Loucy (cell line): ENCODE data around the gene DDX55.

Experiments
- H2AFZ ChIP-seq: fragments of 200-600 bp; sonication (generic); 2 replicates; pipeline ENCODE4 v1.6.0; 2016; ENCODE audit warnings: antibody characterized with exemption, mild to moderate bottlenecking, low read length, moderate library complexity
- H3F3A ChIP-seq: fragments of 200-600 bp; 2 replicates; pipeline ENCODE4 v1.6.0; 2016; ENCODE audit warnings: antibody characterized with exemption, low read depth, mild to moderate bottlenecking
- H3K27me3 ChIP-seq: fragments of 200-600 bp; sonication (generic); 2 replicates; pipeline ENCODE4 v1.6.1; 2014; ENCODE audit warnings: low read length, mild to moderate bottlenecking; ENCODE audit not compliant: insufficient read depth, poor library complexity, severe bottlenecking
- H3K36me3 ChIP-seq: fragments of 200-600 bp; sonication (generic); 2 replicates; pipeline ENCODE4 v1.6.1; 2016; ENCODE audit warnings: low read length; ENCODE audit not compliant: insufficient read depth
- H3K4me1 ChIP-seq: fragments of 200-600 bp; sonication (generic); 2 replicates; pipeline ENCODE4 v1.5.1; 2014; ENCODE audit warnings: low read length, mild to moderate bottlenecking; ENCODE audit not compliant: insufficient read depth, poor library complexity, severe bottlenecking
- H3K4me2 ChIP-seq: fragments of 200-600 bp; sonication (generic); 2 replicates; pipeline ENCODE4 v1.6.0; 2014; ENCODE audit warnings: antibody characterized with exemption, low read length, low read depth, mild to moderate bottlenecking; ENCODE audit not compliant: poor library complexity, severe bottlenecking
- H3K4me3 ChIP-seq: fragments of 200-600 bp; sonication (generic); 2 replicates; pipeline ENCODE4 v1.5.1; 2014; ENCODE audit warnings: low read length, mild to moderate bottlenecking, mixed read lengths; ENCODE audit not compliant: poor library complexity, severe bottlenecking
- H3K79me2 ChIP-seq: fragments of 200-600 bp; sonication (generic); 2 replicates; pipeline ENCODE4 v1.6.1; 2014; ENCODE audit warnings: low read length; ENCODE audit not compliant: insufficient read depth
- H3K9ac ChIP-seq: fragments of 200-600 bp; sonication (generic); 2 replicates; pipeline ENCODE4 v1.6.0; 2014; ENCODE audit warnings: mild to moderate bottlenecking, low read depth, low read length, moderate library complexity; ENCODE audit not compliant: poor library complexity, severe bottlenecking
- H3K9me2 ChIP-seq: fragments of 200-600 bp; sonication (generic); replicated peaks from 2 replicates; pipeline ENCODE4 v1.6.1; 2016; ENCODE audit warnings: low read depth, low read length, mixed read lengths
- H3K9me3 ChIP-seq: fragments of 200-600 bp; sonication (generic); 2 replicates; pipeline ENCODE4 v1.6.1; 2014; ENCODE audit warnings: mild to moderate bottlenecking, antibody characterized with exemption, low read length, low read depth; ENCODE audit not compliant: insufficient read depth
- H4K20me1 ChIP-seq: fragments of 200-600 bp; sonication (generic); 2 replicates; pipeline ENCODE4 v1.6.0; 2014; ENCODE audit warnings: antibody characterized with exemption, low read length, mild to moderate bottlenecking; ENCODE audit not compliant: insufficient read depth, poor library complexity, severe bottlenecking
- EZH2phosphoT487 ChIP-seq: fragments of 200-600 bp; IDR thresholded peaks from 2 replicates; pipeline ENCODE4 v1.6.1; 2018; ENCODE audit warnings: antibody characterized with exemption, mild to moderate bottlenecking, moderate library complexity, borderline replicate concordance
- TF ChIP-seq, protein P1 (sequence below): fragments of 200-600 bp; sonication (generic); conservative IDR thresholded peaks from 2 replicates; pipeline ENCODE4 v1.5.1; 2014; ENCODE audit warnings: mild to moderate bottlenecking, antibody characterized with exemption, low read length

DDX55 gene

GRCh38 chr12:123645380-123645779, 43.5 kb downstream of the DDX55 start:
- H3K9me2 ChIP-seq: no peaks in the 10 kb centered on the region
- H4K20me1 ChIP-seq: no peaks in the 10 kb centered on the region
- H3F3A ChIP-seq: no peaks in the 10 kb centered on the region
- TF ChIP-seq EZH2phosphoT487: no peak
- TF ChIP-seq, protein P1, sequence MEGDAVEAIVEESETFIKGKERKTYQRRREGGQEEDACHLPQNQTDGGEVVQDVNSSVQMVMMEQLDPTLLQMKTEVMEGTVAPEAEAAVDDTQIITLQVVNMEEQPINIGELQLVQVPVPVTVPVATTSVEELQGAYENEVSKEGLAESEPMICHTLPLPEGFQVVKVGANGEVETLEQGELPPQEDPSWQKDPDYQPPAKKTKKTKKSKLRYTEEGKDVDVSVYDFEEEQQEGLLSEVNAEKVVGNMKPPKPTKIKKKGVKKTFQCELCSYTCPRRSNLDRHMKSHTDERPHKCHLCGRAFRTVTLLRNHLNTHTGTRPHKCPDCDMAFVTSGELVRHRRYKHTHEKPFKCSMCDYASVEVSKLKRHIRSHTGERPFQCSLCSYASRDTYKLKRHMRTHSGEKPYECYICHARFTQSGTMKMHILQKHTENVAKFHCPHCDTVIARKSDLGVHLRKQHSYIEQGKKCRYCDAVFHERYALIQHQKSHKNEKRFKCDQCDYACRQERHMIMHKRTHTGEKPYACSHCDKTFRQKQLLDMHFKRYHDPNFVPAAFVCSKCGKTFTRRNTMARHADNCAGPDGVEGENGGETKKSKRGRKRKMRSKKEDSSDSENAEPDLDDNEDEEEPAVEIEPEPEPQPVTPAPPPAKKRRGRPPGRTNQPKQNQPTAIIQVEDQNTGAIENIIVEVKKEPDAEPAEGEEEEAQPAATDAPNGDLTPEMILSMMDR: no peak
- H3K9me3 ChIP-seq: no peaks in the 10 kb centered on the region
- H3K4me1 ChIP-seq: no peaks in the 10 kb centered on the region
- no peaks in the 10 kb centered on the region for H3K27me3 ChIP-seq
- no peaks in the 10 kb centered on the region for H3K79me2 ChIP-seq
- H3K9ac ChIP-seq: no peak overlapping the region
- no peak overlapping the region for H2AFZ ChIP-seq
- no peak overlapping the region for H3K4me3 ChIP-seq
- H3K4me2 ChIP-seq: no peak overlapping the region
- peaks cover 21% of the 10 kb centered on the region; the same call in 1 of the 2 replicates for H3K36me3 ChIP-seq

- TF ChIP-seq, protein P1: no peak
- no peak for TF ChIP-seq EZH2phosphoT487
- H3K4me2 ChIP-seq: no peak overlapping the region
- H3K9me3 ChIP-seq: no peaks in the 10 kb centered on the region
- no peaks in the 10 kb centered on the region for H4K20me1 ChIP-seq
- no peaks in the 10 kb centered on the region for H3K79me2 ChIP-seq
- H3K9ac ChIP-seq: no peak overlapping the region
- no peaks in the 10 kb centered on the region for H3K9me2 ChIP-seq
- no peaks in the 10 kb centered on the region for H3K4me1 ChIP-seq
- no peaks in the 10 kb centered on the region for H3F3A ChIP-seq
- H3K27me3 ChIP-seq: no peaks in the 10 kb centered on the region
- H2AFZ ChIP-seq: no peak overlapping the region
- H3K4me3 ChIP-seq: no peak overlapping the region
- H3K36me3 ChIP-seq: peaks cover 21% of the 10 kb centered on the region; the same call in 1 of the 2 replicates
Observed at GRCh38 chr12:123645878-123646277, 44.0 kb downstream of the DDX55 start.

- Histone ChIP-seq H3K4me1 (no peaks in the 10 kb centered on the region), H3K27me3 (no peaks in the 10 kb centered on the region), H3K79me2 (no peaks in the 10 kb centered on the region), H3K4me3 (no peak overlapping the region), H3K9me3 (no peaks in the 10 kb centered on the region), H3F3A (no peaks in the 10 kb centered on the region), H3K36me3 (peaks cover 26% of the 10 kb centered on the region; the same call in 1 of the 2 replicates), H3K9me2 (no peaks in the 10 kb centered on the region), H4K20me1 (no peaks in the 10 kb centered on the region), H3K9ac (no peak overlapping the region), H3K4me2 (no peak overlapping the region), H2AFZ (no peak overlapping the region)
- no peak for TF ChIP-seq EZH2phosphoT487
- TF ChIP-seq, protein P1: no peak
Observed at GRCh38 chr12:123648401-123648800, 46.5 kb downstream of the DDX55 start.
